Kidney (tissue), 22 donors: ENCODE data around the gene SNX18. TPM values are rescaled to one million over a fixed set of nuclear protein-coding genes. Genes with fewer than 3 reads are reported as not detected.

ENCODE experiments used
- DNase-seq, 5 donors: peaks; one replicate each; pipeline ENCODE4 v3.0.0-alpha.2; 2013 to 2020
- FAIRE-seq: peaks from 2 replicates; lab custom pipeline; 2012; peaks lifted over from hg19 to GRCh38; lab: Jason Lieb, UNC
- H3K27ac ChIP-seq, 2 donors: one replicate each; pipeline ENCODE4 v1.7.0; 2013; ENCODE audit warnings: low read depth in 2 of 2, low read length in 2 of 2, inconsistent platforms in 1 of 2
- H3K27me3 ChIP-seq: one replicate; pipeline ENCODE4 v1.7.1; 2013; ENCODE audit warnings: low read length, inconsistent platforms; ENCODE audit not compliant: control insufficient read depth, insufficient read depth
- H3K36me3 ChIP-seq, 3 donors: one replicate each; pipeline versions ENCODE4 v1.7.0 to v1.7.1; 2013; ENCODE audit warnings: low read length in 3 of 3, control low read depth in 1 of 3, inconsistent platforms in 1 of 3; ENCODE audit not compliant: insufficient read depth in 3 of 3, control insufficient read depth in 2 of 3
- H3K4me1 ChIP-seq, 3 donors: one replicate each; pipeline versions ENCODE4 v1.7.0 to v1.7.1; 2013; ENCODE audit warnings: low read length in 3 of 3, inconsistent platforms in 1 of 3, low read depth in 1 of 3; ENCODE audit not compliant: control insufficient read depth in 2 of 3, insufficient read depth in 2 of 3
- H3K4me3 ChIP-seq, 3 donors: one replicate each; pipeline versions ENCODE4 v1.7.0 to v1.8.1; 2013; ENCODE audit warnings: low read length in 3 of 3, control low read depth in 1 of 3, inconsistent platforms in 1 of 3
- H3K9ac ChIP-seq, 3 donors: one replicate each; pipeline versions ENCODE4 v1.7.0 to v1.7.1; 2013; ENCODE audit warnings: low read length in 3 of 3, control low read depth in 1 of 3, inconsistent platforms in 1 of 3
- H3K9me3 ChIP-seq, 3 donors: one replicate each; pipeline versions ENCODE4 v1.7.0 to v1.7.1; 2013; ENCODE audit warnings: low read length in 3 of 3, control low read depth in 1 of 3, inconsistent platforms in 1 of 3; ENCODE audit not compliant: control insufficient read depth in 2 of 3, insufficient read depth in 1 of 3
- CTCF ChIP-seq: IDR thresholded peaks from 3 replicates; pipeline ENCODE4 v1.5.1; 2012; ENCODE audit warnings: mild to moderate bottlenecking, moderate library complexity, borderline replicate concordance; ENCODE audit not compliant: insufficient read depth; ENCODE audit errors: extremely low read depth
- intact Hi-C: fragments of 100-400 bp; cut with DNase I; formaldehyde crosslinking; loops from one replicate; pipeline ENCODE4 v1.11.1; 2022
- long read RNA-seq, 10 donors: library from polyadenylated mRNA in 1 of 10; unstranded in 1 of 10; transcript quantifications; one replicate each; pipeline ENCODE4 v2.0.0 and lab custom pipeline, GENCODE V29; 2021 to 2026
- polyA plus RNA-seq: library from polyadenylated mRNA; stranded (reverse); fragments of 350-450 nt; fragmentation: Illumina TruSeq; extraction: RNeasy Lipid Tissue Mini Kit (QIAGEN cat#74804); gene quantifications from one replicate; pipeline ENCODE4 v1.2.3, GENCODE V29; 2014; ENCODE audit warnings: low read depth, low replicate concordance; ENCODE audit not compliant: insufficient read depth
- total RNA-seq: library from RNA; stranded (reverse); fragmentation: NEBNext Ultra II Directional; extraction: Animal tissue kit (Norgen Biotek cat#: 25700); gene quantifications from one replicate; pipeline ENCODE4 v1.2.1, GENCODE V29; 2021
- donor health status: control.
- donor health status: control.
- donor health status: control.
- donor health status: control.
- donor health status: control.
- donor health status: DM: yes; HTN: yes; CAD: no.
- donor health status: Normal renal cell carcinoma (clear cell type).

The SNX18 gene
- total RNA-seq (40.5 TPM), polyA plus RNA-seq (10.4 TPM)
- long read RNA-seq, donor 1, full-length matches to known transcripts: 19 of 19 reads
- long read RNA-seq, donor 1, partial matches to known transcripts: 0 of 19 reads
- long read RNA-seq, donor 1, other reads (novel, unspliced or antisense): 0 of 19 reads
- long read RNA-seq, donor 2, full-length matches to known transcripts: 29 of 29 reads
- long read RNA-seq, donor 2, partial matches to known transcripts: 0 of 29 reads
- long read RNA-seq, donor 2, other reads (novel, unspliced or antisense): 0 of 29 reads
- long read RNA-seq, donor 3, full-length matches to known transcripts: 15 of 15 reads
- long read RNA-seq, donor 3, partial matches to known transcripts: 0 of 15 reads
- long read RNA-seq, donor 3, other reads (novel, unspliced or antisense): 0 of 15 reads
- long read RNA-seq, donor 4, full-length matches to known transcripts: 16 of 16 reads
- long read RNA-seq, donor 4, partial matches to known transcripts: 0 of 16 reads
- long read RNA-seq, donor 4, other reads (novel, unspliced or antisense): 0 of 16 reads
- long read RNA-seq, donor 5: 0 reads
- long read RNA-seq, donor 6, full-length matches to known transcripts: 8 of 8 reads
- long read RNA-seq, donor 6, partial matches to known transcripts: 0 of 8 reads
- long read RNA-seq, donor 6, other reads (novel, unspliced or antisense): 0 of 8 reads
- long read RNA-seq, donor 7, full-length matches to known transcripts: 10 of 13 reads
- long read RNA-seq, donor 7, partial matches to known transcripts: 0 of 13 reads
- long read RNA-seq, donor 7, other reads (novel, unspliced or antisense): 3 of 13 reads
- long read RNA-seq, donor 8, full-length matches to known transcripts: 26 of 26 reads
- long read RNA-seq, donor 8, partial matches to known transcripts: 0 of 26 reads
- long read RNA-seq, donor 8, other reads (novel, unspliced or antisense): 0 of 26 reads
- long read RNA-seq, donor 9, full-length matches to known transcripts: 12 of 12 reads
- long read RNA-seq, donor 9, partial matches to known transcripts: 0 of 12 reads
- long read RNA-seq, donor 9, other reads (novel, unspliced or antisense): 0 of 12 reads
- long read RNA-seq, donor 10, full-length matches to known transcripts: 13 of 50 reads
- long read RNA-seq, donor 10, partial matches to known transcripts: 37 of 50 reads
- long read RNA-seq, donor 10, other reads (novel, unspliced or antisense): 0 of 50 reads

- peak within 1 kb of the TSS; percentile 60 to 90 (median 78) for H3K4me3 ChIP-seq
- peak within 1 kb of the TSS; percentile 87 to 90 for H3K27ac ChIP-seq
- intact Hi-C loops: no loop called here
- H3K4me1 ChIP-seq: peaks cover 2 to 30% (median 6%) of the 10 kb centered on the region in 3 donors
- TF ChIP-seq CTCF: peak; percentile 99
- H3K9me3 ChIP-seq: no peaks in the 10 kb centered on the region
- H3K9ac ChIP-seq: peak within 1 kb of the TSS; percentile 38 to 83 (median 65)
- DNase-seq (peak; percentile 94 to 98 (median 97)), FAIRE-seq (no peak)
- no peaks in the 10 kb centered on the region for H3K36me3 ChIP-seq
- H3K27me3 ChIP-seq: no peaks in the 10 kb centered on the region
Measured at GRCh38 chr5:54517512-54518145, at the start of gene SNX18. TSS of gene SNX18 (plus strand) at chr5:54517759. CDS start at chr5:54517953, 194 bp downstream.

GRCh38 chr5:54469622-54470021 lies 47.9 kb upstream of the SNX18 start:
- Histone ChIP-seq H3K27ac (peak overlapping the region in 1 of 2 donors; percentile 59), H3K36me3 (no peaks in the 10 kb centered on the region), H3K9me3 (no peaks in the 10 kb centered on the region), H3K4me1 (peaks cover 0 to 2% (median 0%) of the 10 kb centered on the region in 3 donors), H3K4me3 (peak overlapping the region in 2 of 3 donors; percentile 44 to 68), H3K27me3 (no peaks in the 10 kb centered on the region), H3K9ac (peak overlapping the region in 2 of 3 donors; percentile 43 to 48)
- intact Hi-C loops: no loop called here
- FAIRE-seq (no peak), DNase-seq (no peak)
- no peak for TF ChIP-seq CTCF

DNA sequence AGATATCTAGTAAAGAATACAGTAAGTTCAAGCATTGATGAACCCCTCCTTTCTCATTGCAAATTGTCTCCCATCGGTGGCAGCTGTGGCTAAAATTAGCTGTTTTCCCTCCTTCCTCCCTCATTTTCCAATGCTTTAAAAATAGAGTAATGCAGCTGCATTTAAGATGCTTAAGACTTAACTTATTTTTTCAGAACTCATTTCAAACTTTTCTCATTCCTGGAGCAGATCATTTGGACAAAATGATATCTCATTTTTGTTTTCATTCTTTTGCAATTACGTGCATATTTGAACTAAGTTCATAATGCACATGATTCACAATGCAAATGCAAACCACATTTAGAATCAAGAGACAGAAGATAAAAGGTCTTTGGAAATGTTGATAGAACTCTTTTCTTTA lies 47.4 kb upstream of the SNX18 start:
- intact Hi-C loops: no loop called here
- Histone ChIP-seq H3K9me3 (no peaks in the 10 kb centered on the region), H3K36me3 (no peaks in the 10 kb centered on the region), H3K27ac (no peak overlapping the region), H3K27me3 (no peaks in the 10 kb centered on the region), H3K9ac (no peak overlapping the region), H3K4me3 (peak overlapping the region in 2 of 3 donors; percentile 44 to 68), H3K4me1 (peaks cover 0 to 2% (median 0%) of the 10 kb centered on the region in 3 donors)
- no peak for DNase-seq
- no peak for FAIRE-seq
- no peak for TF ChIP-seq CTCF
